Superior temporal gyrus (tissue), 1 donor: ENCODE data around the gene ZNF239.
"Not testable (repeated sequence)": the region's sequence is repeated elsewhere in the genome, so short reads cannot be mapped to it uniquely, and the experiment has no call there.

Experiments
- DNase-seq: peaks from one replicate; pipeline ENCODE4 v3.0.0-alpha.2; 2016; ENCODE audit errors: extremely low spot score

The ZNF239 gene

GRCh38 chr10:43576580-43576979 is 2.2 kb upstream of the ZNF239 start:
- no peak for DNase-seq

- DNase-seq = no peak
These were observed 1.6 kb upstream of the ZNF239 start for GRCh38 chr10:43576062-43576461.

DNA sequence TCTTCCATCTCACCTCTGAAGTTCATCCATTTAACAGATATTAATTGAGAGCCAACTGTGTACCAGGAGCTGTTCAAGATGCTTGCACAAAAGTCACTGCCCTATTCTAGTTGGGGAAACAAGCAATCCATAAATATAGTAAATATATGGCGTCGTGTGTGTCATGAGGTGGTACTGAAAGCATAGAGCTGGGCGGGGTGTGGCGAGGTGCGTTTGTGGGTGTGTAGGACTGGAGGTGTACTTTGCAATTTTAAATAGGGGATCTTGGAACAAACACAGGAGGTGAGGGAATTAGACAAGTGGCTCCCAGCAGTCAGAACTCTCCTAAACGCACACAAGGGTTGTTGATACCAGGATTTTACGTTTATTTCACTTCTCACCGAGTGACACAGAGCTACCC is 490 bp upstream of the ZNF239 start:
- DNase-seq = peak; percentile 12

DNA sequence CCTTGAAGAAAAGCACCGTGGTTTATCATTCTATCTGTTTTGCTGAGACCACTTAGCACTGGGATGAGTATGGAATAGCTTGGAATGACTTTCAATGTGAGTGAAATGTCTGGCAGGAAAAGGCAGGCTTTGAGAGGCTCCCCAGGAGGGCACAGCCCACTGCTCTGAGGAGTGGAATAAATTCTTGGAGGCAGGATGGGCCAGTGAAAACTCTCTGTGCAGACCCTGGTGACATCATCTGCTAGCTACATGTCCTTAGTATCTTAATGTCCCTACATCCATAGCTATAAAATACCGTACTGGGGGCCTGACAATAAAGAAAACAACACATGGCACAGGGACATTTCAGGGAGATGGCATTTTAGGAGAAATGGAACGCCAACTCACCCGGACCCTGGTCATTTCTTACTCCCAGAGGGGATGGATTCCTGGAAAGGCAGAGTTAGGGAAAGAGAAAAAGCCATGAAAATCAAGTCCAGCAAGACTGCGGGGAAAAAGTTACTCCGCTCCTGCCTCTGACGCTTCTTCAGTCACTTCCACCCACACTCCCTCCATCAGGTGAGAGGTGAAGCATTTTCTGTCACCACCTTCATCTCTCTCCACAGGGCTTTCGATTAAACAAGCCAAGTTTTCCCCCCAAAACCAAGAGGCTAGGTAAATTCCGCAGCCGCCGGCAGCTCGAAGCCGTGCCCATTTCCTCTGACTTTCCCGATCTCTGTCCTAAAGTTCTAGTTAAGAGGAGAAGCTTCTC is 991 bp downstream of the ZNF239 start:
- DNase-seq = no peak

GRCh38 chr10:43570971-43571370 is 3.4 kb downstream of the ZNF239 start:
- no peak for DNase-seq

DNA sequence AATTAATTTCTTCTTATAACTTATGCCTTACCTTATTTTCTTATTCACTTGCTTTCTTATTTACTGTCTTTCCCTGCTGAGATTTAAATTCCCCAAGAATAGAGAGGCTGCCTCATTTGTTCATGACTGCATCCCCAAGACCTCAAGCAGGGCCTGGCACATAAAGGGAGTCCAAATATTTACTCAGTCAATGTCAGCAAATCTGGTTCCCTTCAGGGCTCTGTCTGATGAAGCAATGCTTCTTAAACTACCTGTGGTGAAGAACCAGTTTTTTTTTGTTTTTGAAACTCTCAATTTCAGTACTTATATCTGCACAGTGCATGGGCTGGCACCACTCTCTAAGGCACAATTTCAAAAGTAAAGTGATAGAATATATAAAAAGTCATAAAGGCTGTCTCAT is 4.7 kb downstream of the ZNF239 start:
- no peak for DNase-seq

- DNase-seq = no peak
These were observed 17.2 kb downstream of the ZNF239 start for GRCh38 chr10:43557214-43557613.

GRCh38 chr10:43543746-43544145 is 30.7 kb downstream of the ZNF239 start:
- not testable (repeated sequence) for DNase-seq

DNA sequence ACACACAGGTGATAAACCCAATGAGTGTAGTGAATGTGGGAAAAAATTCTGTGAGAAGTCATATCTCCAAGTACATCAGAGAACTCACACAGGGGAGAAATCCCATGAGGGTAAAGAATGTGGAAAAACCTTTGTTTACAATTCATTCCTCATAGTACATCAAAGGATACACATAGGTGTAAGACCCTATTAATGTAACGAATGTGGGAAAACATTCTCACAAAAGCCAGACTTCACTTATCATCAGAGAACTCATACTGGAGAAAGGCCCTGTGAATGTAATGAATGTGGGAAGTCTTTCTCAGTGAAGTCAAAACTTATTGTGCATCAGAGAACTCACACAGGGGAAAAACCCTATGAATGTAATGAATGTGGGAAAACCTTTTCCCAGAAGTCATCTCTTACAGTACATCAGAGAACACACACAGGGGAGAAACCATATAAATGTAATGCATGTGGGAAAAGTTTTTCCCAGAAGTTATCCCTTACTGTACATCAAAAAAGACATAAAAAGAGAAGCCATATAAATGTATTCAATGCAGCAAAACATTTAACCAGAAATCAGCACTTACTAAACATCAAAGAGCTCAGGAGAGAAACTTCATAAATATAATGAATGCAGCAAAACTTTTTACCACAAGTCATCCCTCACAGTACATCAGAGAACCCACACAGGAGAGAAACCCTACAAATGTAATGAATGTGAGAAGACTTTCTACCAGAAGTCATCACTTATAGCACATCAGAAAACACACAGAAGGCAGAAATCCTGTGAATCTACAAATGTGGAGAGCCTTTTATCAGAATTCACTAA is 49.8 kb downstream of the ZNF239 start:
- DNase-seq = no peak
